Head of caudate nucleus (tissue), 42 donors: ENCODE data around the gene YJU2.
A peak's percentile ranks its signal among the peaks of the same experiment; 100 is the strongest.
"Not testable (repeated sequence)": the region's sequence is repeated elsewhere in the genome, so short reads cannot be mapped to it uniquely, and the experiment has no call there.

Experiments
- DNase-seq, 42 donors: peaks; one replicate each; pipeline versions ENCODE4 v3.0.0 to v3.0.0-alpha.2; 2020 to 2021; ENCODE audit warnings: mixed read lengths in 7 of 42
- intact Hi-C: fragments of 100-400 bp; cut with DNase I; formaldehyde crosslinking; loops from one replicate; pipeline ENCODE4 v1.15.0; 2022

YJU2 gene

GRCh38 chr19:4260613-4261191 is 13.8 kb downstream of the YJU2 start:
- intact Hi-C loops: no loop called here

DNA sequence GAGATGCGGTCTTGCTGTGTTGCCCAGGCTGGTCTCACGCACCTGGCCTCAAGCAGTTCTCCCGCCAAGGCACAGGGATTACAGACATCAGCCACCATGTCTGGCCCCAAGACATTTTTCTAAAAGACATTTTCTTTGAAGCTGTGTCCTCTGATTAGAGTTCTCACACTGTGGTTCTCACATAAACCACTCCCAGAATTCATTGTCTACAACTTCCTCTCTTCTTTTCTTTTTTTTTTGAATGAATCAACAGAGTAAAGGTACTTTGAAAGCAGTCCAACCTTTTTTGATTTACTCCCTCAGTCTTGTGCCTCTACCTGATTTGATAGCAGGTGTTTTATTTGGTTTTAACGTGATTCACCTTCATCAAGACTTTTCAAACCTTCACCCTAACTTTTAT is 17.9 kb downstream of the YJU2 start:
- DNase-seq: no peak
- intact Hi-C loops: loop anchor here (5.0 kb wide), 1 partner anchor 87 kb away; no protein-coding TSS in a partner anchor

More at GRCh38 chr19:4260613-4261191, 13.8 kb downstream of the YJU2 start:
- no peak for DNase-seq

DNA sequence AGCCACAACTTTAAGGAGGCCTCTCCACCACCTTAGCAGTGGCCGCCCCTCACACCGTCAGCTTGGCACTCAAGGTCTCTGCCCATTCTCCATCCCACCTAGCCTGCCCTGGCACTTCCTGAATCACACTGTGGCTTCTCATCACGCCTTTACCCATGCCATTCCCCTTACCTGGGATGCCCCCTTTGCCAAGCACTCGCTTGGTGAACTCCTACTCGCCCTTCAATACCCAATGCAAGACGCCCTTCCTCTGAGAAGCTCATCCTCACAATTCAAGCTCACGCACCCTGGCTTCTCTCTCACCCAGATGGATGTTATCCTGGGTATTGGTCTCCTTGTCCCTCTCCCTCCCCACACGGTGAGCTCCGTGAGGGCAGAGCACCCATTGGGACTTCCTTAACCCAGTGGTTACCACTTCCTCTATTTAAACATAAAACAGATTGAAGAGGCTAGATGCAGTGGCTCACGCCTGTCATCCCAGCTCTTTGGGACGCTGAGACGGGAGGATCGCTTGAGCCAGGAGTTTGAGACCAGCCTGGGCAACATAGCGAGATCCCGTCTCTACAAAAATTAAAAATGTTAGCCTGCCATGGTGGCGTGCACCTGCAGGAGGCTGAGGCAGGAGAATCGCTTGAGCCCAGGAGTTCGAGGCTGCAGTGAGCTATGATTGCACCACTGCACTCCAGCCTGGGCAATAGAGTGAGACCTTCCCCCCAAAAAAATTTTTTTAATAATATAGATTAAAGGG is 19.5 kb downstream of the YJU2 start:
- intact Hi-C loops: loop anchor here (5.0 kb wide), 1 partner anchor 86 kb away; no protein-coding TSS in a partner anchor
- DNase-seq: no peak

DNA sequence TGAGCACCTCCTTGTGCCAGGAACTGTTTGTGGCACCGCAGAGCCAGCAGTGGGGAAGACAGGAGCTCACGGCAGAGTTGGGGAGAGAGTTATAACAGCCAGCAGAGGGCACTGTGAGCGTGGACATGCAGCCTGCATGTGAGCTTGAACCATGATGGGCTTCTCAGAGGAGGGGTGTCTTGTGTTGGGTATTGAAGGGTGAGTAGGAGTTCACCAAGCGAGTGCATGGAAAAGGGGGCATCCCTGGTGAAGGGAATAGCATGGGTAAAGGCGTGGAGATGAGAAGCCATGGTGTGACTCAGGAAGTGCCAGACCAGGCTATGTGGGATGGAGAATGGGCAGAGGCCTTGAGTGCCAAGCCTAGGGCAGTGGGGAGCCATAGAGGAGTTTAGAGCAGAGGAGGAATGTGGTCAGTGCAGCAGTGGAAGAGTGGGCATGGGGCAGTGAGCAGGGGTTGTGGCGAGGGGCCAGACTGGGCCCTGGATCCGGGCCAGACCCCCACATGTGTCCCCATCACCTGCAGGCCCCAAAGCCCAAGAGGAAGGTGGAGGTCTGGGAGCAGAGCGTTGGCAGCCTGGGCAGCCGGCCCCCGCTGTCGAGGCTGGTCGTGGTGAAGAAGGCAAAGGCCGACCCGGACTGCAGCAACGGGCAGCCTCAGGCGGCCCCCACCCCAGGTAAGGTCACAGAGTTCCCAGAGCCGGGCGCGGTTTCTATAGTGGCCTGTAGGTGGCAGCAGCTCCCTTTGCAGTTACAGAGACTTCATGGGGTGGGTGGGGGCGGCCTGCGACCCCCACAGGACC is 20.4 kb downstream of the YJU2 start:
- peak in 41 of 42 donors; percentile 14 to 77 (median 51) for DNase-seq
- intact Hi-C loops: loop anchor here (5.0 kb wide), 1 partner anchor 85 kb away; no protein-coding TSS in a partner anchor

DNA sequence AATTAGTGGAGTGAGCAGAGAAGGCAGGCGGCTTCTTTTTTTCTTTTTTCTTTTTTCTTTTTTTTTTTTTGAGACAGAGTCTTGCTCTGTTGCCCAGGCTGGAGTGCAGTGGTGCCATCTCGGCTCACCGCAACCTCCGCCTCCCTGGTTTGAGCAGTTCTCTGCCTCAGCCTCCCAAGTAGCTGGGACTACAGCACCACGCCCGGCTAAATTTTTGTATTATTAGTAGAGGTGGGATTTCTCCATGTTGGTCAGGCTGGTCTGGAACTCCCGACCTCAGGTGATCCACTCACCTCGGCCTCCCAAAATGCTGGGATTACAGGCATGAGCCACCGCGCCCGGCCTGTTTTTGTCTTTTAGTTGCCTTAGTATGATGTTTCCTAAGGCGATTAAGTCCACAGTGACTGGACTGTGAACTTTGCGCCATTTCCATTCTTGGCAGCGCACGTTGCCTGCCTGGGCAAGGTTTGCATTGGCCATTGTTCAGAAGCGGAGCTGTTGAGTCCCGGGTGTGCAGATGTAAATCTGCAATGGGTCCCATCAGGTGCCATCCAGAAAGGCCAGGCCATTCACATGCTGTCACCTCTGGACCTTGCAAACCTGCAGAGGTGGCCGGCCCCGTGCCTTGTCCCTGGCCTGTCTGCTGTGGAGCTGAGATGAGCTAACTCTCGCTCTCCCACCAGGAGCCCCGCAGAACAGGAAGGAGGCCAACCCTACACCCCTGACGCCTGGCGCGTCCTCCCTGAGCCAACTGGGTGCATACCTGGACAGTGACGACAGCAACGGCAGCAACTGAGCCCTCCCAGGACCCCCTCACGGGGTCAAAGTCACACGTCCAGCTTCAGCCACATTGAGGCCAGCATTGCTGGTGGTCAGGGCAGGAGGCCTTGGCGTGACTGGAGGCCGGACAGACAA is 21.3 kb downstream of the YJU2 start:
- DNase-seq: no peak
- intact Hi-C loops: loop anchor here (5.0 kb wide), 1 partner anchor 84 kb away; no protein-coding TSS in a partner anchor

- intact Hi-C loops: loop anchor here (5.0 kb wide), 1 partner anchor 83 kb away; no protein-coding TSS in a partner anchor
Observed at GRCh38 chr19:4268816-4269430, 22.0 kb downstream of the YJU2 start.

DNA sequence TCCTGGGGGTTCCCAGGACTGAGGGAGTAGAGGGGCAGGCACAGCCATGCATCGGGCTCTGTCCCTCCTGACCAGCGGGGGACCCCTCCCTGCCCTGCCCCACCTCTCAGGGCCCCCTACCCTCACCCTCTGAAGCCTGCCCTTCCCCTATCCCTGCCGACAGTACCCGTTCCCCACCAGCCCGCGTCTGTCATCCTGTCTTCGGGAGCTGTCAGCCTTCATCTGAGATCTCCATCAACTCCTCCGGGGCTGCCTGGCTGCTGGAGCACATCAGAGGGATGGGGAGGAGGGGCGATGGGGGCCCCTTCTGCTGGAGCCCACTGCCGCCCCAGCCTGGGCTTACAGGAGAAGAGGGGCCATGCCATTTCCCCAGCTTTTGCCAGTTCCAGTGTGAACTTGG is 26.0 kb downstream of the YJU2 start:
- intact Hi-C loops: no loop called here
- DNase-seq: no peak

More at GRCh38 chr19:4268816-4269430, 22.0 kb downstream of the YJU2 start:
- DNase-seq: no peak

DNA sequence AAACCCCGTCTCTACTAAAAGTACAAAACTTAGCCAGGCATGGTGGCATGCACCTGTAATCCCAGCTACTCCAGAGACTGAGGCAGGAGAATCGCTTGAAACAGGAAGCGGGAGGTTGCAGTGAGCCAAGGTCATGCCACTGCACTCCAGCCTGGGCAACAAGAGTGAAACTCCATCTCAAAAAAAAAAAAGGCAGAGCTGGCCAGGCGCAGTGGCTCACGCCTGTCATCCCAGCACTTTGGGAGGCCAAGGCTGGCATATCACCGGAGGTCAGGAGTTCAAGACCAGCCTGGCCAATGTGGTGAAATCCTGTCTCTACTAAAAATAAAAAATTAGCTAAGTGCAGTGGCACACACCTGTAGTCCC is 27.4 kb downstream of the YJU2 start:
- intact Hi-C loops: not testable (repeated sequence)

DNA sequence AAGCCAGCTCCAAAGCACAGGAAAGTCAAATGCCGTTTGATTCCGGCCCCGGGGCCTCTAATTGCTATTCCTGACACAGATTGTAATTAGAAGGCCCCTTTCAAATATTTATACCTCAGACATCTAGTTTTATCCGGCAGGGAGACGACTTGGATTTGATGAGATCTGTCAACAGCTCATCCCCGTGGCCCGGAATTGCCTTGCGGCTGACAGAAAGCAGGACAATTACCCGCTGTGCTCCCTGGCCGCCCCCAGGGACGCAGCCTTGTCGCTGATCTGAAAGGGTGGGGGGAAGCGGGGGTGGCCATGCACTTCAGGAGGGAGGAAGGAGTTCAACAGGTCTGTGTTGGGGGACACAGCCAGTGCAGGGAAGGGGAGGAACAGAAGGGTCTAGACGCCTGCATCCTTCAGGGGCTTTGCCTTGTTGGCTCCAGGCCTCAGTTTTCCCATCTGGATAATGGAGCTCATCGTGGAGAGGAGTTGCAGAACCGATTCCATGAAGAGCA is 30.4 kb downstream of the YJU2 start:
- intact Hi-C loops: no loop called here
- no peak for DNase-seq

More for the DNA sequence above, 27.4 kb downstream of the YJU2 start:
- not testable (repeated sequence) for DNase-seq

- intact Hi-C loops: no loop called here
- no peak for DNase-seq
Observed at GRCh38 chr19:4278010-4278409, 31.1 kb downstream of the YJU2 start.

GRCh38 chr19:4278419-4279266 is 31.8 kb downstream of the YJU2 start, which contains the start of gene SHD:
TSS of gene SHD (plus strand) at chr19:4279266. CDS start at chr19:4280064, 798 bp downstream.
- DNase-seq: peak in 1 of 42 donors; percentile 10
- intact Hi-C loops: no loop called here

GRCh38 chr19:4279267-4279529 is 32.3 kb downstream of the YJU2 start:
- no peak for DNase-seq
- intact Hi-C loops: no loop called here

DNA sequence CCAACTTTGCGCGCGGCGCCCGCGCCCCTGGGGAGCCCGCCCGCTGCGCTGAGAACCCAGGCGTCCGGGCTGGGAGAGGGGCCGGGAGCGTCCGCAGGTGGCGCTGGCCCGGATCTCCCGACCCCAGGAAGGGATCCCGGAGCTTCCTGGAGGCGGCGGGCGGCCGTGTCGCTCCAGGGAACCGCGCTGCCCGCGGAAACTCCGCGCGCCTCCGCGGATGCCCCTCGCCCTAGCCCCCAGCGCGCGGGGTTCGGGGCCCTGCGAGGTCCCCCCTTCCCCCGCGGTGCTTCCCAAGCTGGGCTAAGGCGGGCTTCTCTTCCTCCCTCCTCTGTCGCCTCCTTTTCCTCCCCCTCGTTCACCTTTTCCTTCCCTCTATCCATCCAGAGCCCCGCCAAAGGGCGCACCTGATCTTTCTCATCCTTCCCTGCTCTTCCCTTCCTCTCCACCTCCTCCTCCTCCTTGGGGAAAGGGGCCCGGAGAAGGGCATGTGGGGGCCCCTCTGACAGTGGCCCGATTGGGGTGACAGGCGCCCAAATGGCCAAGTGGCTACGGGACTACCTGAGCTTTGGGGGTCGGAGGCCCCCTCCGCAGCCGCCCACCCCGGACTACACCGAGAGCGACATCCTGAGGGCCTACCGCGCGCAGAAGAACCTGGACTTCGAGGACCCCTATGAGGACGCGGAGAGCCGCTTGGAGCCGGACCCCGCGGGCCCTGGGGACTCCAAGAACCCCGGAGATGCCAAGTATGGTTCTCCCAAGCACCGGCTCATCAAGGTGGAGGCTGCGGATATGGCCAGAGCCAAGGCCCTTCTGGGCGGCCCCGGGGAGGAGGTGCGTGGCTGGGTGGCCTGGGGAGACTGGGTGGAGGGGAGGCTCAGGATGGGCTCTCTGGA is 32.9 kb downstream of the YJU2 start:
- intact Hi-C loops: no loop called here
- DNase-seq: no peak

GRCh38 chr19:4284176-4284958 is 37.5 kb downstream of the YJU2 start:
- intact Hi-C loops: no loop called here
- DNase-seq: no peak

DNA sequence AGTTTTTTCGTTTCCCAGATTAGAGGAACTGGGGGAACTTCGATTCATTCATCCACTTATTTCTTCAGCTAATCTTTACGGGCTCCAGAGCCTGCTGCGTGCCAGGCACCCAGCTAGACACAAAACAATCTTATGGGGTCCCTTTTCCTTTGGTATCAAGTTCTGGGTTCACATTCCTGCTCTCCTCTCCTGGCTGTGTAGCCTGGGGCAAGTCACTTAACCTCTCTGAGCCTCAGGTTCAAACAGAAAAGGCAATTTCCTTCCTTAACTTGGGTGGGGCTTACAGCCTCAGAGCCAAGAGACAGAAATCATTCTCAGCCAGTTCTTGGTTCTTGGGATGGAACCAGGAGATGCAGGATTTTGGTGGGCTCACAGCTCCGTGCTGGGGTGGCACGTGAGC is 38.1 kb downstream of the YJU2 start:
- intact Hi-C loops: no loop called here
- no peak for DNase-seq

DNA sequence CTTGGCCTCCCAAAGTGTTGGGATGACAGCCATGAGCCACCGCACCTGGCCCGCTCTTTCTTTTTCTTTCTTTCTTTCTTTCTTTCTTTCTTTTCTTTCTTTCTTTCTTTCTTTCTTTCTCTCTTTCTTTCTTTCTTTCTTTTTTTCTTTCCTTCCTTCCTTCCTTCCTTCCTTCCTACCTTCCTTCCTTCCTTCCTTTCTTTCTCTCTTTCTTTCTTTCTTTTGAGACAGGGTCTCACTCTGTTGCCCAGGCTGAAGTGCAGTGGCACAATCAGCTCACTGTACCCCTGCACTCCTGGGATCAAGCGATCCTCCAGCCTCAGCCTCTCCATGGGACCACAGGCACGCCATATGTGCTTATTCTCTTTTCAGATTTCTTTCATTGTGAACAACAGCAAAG is 39.3 kb downstream of the YJU2 start:
- intact Hi-C loops, DNase-seq: not testable (repeated sequence)
